Kidney (tissue), 14 donors: ENCODE data around the gene AASDH. TPM values are rescaled to one million over a fixed set of nuclear protein-coding genes. Genes with fewer than 3 reads are reported as not detected.
"Not testable (repeated sequence)": the region's sequence is repeated elsewhere in the genome, so short reads cannot be mapped to it uniquely, and the experiment has no call there.

ENCODE experiments used
- DNase-seq, 5 donors: peaks; one replicate each; pipeline ENCODE4 v3.0.0-alpha.2; 2013 to 2020
- FAIRE-seq: peaks from 2 replicates; lab custom pipeline; 2012; peaks lifted over from hg19 to GRCh38; lab: Jason Lieb, UNC
- H3K27ac ChIP-seq, 2 donors: one replicate each; pipeline ENCODE4 v1.7.0; 2013; ENCODE audit warnings: low read depth in 2 of 2, low read length in 2 of 2, inconsistent platforms in 1 of 2
- H3K27me3 ChIP-seq: one replicate; pipeline ENCODE4 v1.7.1; 2013; ENCODE audit warnings: low read length, inconsistent platforms; ENCODE audit not compliant: control insufficient read depth, insufficient read depth
- H3K36me3 ChIP-seq, 3 donors: one replicate each; pipeline versions ENCODE4 v1.7.0 to v1.7.1; 2013; ENCODE audit warnings: low read length in 3 of 3, control low read depth in 1 of 3, inconsistent platforms in 1 of 3; ENCODE audit not compliant: insufficient read depth in 3 of 3, control insufficient read depth in 2 of 3
- H3K4me1 ChIP-seq, 3 donors: one replicate each; pipeline versions ENCODE4 v1.7.0 to v1.7.1; 2013; ENCODE audit warnings: low read length in 3 of 3, inconsistent platforms in 1 of 3, low read depth in 1 of 3; ENCODE audit not compliant: control insufficient read depth in 2 of 3, insufficient read depth in 2 of 3
- H3K4me3 ChIP-seq, 3 donors: one replicate each; pipeline versions ENCODE4 v1.7.0 to v1.8.1; 2013; ENCODE audit warnings: low read length in 3 of 3, control low read depth in 1 of 3, inconsistent platforms in 1 of 3
- H3K9ac ChIP-seq, 3 donors: one replicate each; pipeline versions ENCODE4 v1.7.0 to v1.7.1; 2013; ENCODE audit warnings: low read length in 3 of 3, control low read depth in 1 of 3, inconsistent platforms in 1 of 3
- H3K9me3 ChIP-seq, 3 donors: one replicate each; pipeline versions ENCODE4 v1.7.0 to v1.7.1; 2013; ENCODE audit warnings: low read length in 3 of 3, control low read depth in 1 of 3, inconsistent platforms in 1 of 3; ENCODE audit not compliant: control insufficient read depth in 2 of 3, insufficient read depth in 1 of 3
- intact Hi-C: fragments of 100-400 bp; cut with DNase I; formaldehyde crosslinking; loops from one replicate; pipeline ENCODE4 v1.11.1; 2022
- polyA plus RNA-seq: library from polyadenylated mRNA; stranded (reverse); fragments of 350-450 nt; fragmentation: Illumina TruSeq; extraction: RNeasy Lipid Tissue Mini Kit (QIAGEN cat#74804); gene quantifications from one replicate; pipeline ENCODE4 v1.2.3, GENCODE V29; 2014; ENCODE audit warnings: low read depth, low replicate concordance; ENCODE audit not compliant: insufficient read depth
- total RNA-seq: library from RNA; stranded (reverse); fragmentation: NEBNext Ultra II Directional; extraction: Animal tissue kit (Norgen Biotek cat#: 25700); gene quantifications from one replicate; pipeline ENCODE4 v1.2.1, GENCODE V29; 2021
- TF ChIP-seq, protein P1 (sequence below): IDR thresholded peaks from 3 replicates; pipeline ENCODE4 v1.5.1; 2012; ENCODE audit warnings: mild to moderate bottlenecking, moderate library complexity, borderline replicate concordance; ENCODE audit not compliant: insufficient read depth; ENCODE audit errors: extremely low read depth
- donor health status: control.
- donor health status: control.
- donor health status: control.
- donor health status: control.
- donor health status: control.
- donor health status: DM: yes; HTN: yes; CAD: no.
- donor health status: Normal renal cell carcinoma (clear cell type).

Gene AASDH
- total and polyA plus RNA-seq, 2 donors from 2014 or later = 6.0 to 16.7 TPM

GRCh38 chr4:56370377-56370776 lies 16.9 kb downstream of the AASDH start:
- no peak overlapping the region for H3K9ac ChIP-seq
- FAIRE-seq (no peak), DNase-seq (no peak)
- H3K4me1 ChIP-seq = no peaks in the 10 kb centered on the region
- H3K4me3 ChIP-seq = no peak overlapping the region
- H3K36me3 ChIP-seq = peaks cover 0 to 3% (median 0%) of the 10 kb centered on the region in 3 donors
- no peaks in the 10 kb centered on the region for H3K9me3 ChIP-seq
- TF ChIP-seq, protein P1, sequence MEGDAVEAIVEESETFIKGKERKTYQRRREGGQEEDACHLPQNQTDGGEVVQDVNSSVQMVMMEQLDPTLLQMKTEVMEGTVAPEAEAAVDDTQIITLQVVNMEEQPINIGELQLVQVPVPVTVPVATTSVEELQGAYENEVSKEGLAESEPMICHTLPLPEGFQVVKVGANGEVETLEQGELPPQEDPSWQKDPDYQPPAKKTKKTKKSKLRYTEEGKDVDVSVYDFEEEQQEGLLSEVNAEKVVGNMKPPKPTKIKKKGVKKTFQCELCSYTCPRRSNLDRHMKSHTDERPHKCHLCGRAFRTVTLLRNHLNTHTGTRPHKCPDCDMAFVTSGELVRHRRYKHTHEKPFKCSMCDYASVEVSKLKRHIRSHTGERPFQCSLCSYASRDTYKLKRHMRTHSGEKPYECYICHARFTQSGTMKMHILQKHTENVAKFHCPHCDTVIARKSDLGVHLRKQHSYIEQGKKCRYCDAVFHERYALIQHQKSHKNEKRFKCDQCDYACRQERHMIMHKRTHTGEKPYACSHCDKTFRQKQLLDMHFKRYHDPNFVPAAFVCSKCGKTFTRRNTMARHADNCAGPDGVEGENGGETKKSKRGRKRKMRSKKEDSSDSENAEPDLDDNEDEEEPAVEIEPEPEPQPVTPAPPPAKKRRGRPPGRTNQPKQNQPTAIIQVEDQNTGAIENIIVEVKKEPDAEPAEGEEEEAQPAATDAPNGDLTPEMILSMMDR = no peak
- intact Hi-C loops = no loop called here
- H3K27me3 ChIP-seq = no peaks in the 10 kb centered on the region
- H3K27ac ChIP-seq = no peak overlapping the region

GRCh38 chr4:56362981-56363380 lies 24.3 kb downstream of the AASDH start:
- H3K27ac ChIP-seq, H3K9me3 ChIP-seq, H3K9ac ChIP-seq, H3K4me3 ChIP-seq, H3K36me3 ChIP-seq, FAIRE-seq, H3K4me1 ChIP-seq, H3K27me3 ChIP-seq, intact Hi-C loops, DNase-seq: not testable (repeated sequence)

DNA sequence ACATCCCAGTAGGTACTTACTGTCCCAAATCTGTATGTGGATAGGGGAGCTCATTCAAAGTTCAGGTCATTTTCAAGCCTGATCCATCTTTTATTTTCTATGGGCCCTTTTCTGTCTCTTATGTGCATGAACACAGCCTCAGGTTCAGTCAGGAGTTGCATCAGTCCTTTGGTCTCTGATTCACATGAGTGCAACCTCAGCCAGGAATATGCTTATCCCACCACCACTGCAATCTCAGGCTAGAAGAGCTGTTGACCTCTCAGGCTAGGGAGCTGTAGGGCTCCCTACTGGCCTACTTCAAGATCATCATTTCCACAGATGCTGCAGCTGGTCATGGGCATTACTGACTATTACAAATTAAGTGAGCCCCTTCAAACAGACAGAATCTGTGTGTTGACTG lies 27.2 kb downstream of the AASDH start:
- no peak for FAIRE-seq
- H3K27me3 ChIP-seq = no peaks in the 10 kb centered on the region
- TF ChIP-seq, protein P1 = no peak
- H3K36me3 ChIP-seq = peaks cover 0 to 1% (median 0%) of the 10 kb centered on the region in 3 donors
- no peak for DNase-seq
- H3K4me3 ChIP-seq = no peak overlapping the region
- H3K9ac ChIP-seq = no peak overlapping the region
- no peak overlapping the region for H3K27ac ChIP-seq
- H3K9me3 ChIP-seq = no peaks in the 10 kb centered on the region
- H3K4me1 ChIP-seq = no peaks in the 10 kb centered on the region
- intact Hi-C loops = no loop called here

DNA sequence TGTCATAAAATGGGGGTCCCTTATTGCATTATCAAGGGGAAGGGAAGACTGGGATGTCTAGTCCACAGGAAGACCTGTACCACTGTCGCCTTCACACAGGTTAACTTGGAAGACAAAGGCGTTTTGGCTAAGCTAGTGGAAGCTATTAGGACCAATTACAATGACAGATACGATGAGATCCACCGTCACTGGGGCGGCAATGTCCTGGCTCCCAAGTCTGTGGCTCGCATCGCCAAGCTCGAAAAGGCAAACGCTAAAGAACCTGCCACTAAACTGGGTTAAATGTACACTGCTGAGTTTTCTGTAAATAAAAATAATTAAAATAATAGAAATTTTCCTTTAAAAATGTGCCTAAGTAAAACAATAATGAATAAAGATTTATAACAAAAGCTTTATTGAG lies 30.6 kb downstream of the AASDH start:
- H3K27ac ChIP-seq = no peak overlapping the region
- DNase-seq (no peak), FAIRE-seq (no peak)
- TF ChIP-seq, protein P1 = no peak
- H3K36me3 ChIP-seq = peaks cover 0 to 7% (median 0%) of the 10 kb centered on the region in 3 donors
- no peaks in the 10 kb centered on the region for H3K9me3 ChIP-seq
- H3K4me3 ChIP-seq = no peak overlapping the region
- H3K9ac ChIP-seq = no peak overlapping the region
- no peaks in the 10 kb centered on the region for H3K4me1 ChIP-seq
- intact Hi-C loops = no loop called here
- H3K27me3 ChIP-seq = no peaks in the 10 kb centered on the region
